ENCODE data around the gene FSIP2.
"Not testable (repeated sequence)": the region's sequence is repeated elsewhere in the genome, so short reads cannot be mapped to it uniquely, and the experiment has no call there.

Gene FSIP2

GRCh38 chr2:185807351-185807750 is 68.7 kb downstream of the FSIP2 start:
- DNase-seq (ENCODE audit: low read depth in 3 of 3) = no peak

GRCh38 chr2:185811580-185811979 is 73.0 kb downstream of the FSIP2 start:
- DNase-seq (ENCODE audit: low read depth in 3 of 3) = no peak

- DNase-seq (ENCODE audit: low read depth in 3 of 3) = no peak
These were observed 75.1 kb downstream of the FSIP2 start for GRCh38 chr2:185813707-185814106.

- DNase-seq (ENCODE audit: low read depth in 3 of 3) = no peak
These were observed 79.4 kb downstream of the FSIP2 start for GRCh38 chr2:185817991-185818390.

GRCh38 chr2:185821467-185821866 is 82.9 kb downstream of the FSIP2 start:
- no peak for DNase-seq (ENCODE audit: low read depth in 3 of 3)

GRCh38 chr2:185823773-185824172 is 85.2 kb downstream of the FSIP2 start:
- DNase-seq (ENCODE audit: low read depth in 3 of 3) = no peak

GRCh38 chr2:185825557-185825956 is 87.0 kb downstream of the FSIP2 start:
- DNase-seq (ENCODE audit: low read depth in 3 of 3) = no peak

- DNase-seq (ENCODE audit: low read depth in 3 of 3) = no peak
These were observed 89.7 kb downstream of the FSIP2 start for GRCh38 chr2:185828326-185828725.

- no peak for DNase-seq (ENCODE audit: low read depth in 3 of 3)
These were observed 95.3 kb downstream of the FSIP2 start for GRCh38 chr2:185833864-185834263.

GRCh38 chr2:185835974-185836373 is 97.4 kb downstream of the FSIP2 start:
- DNase-seq (ENCODE audit: low read depth in 3 of 3) = no peak

GRCh38 chr2:185854885-185855284 is 116.3 kb downstream of the FSIP2 start:
- DNase-seq (ENCODE audit: low read depth in 3 of 3) = no peak

GRCh38 chr2:185857691-185858090 is 119.1 kb downstream of the FSIP2 start:
- DNase-seq (ENCODE audit: low read depth in 3 of 3) = no peak

- DNase-seq (ENCODE audit: low read depth in 3 of 3) = no peak
These were observed 120.9 kb downstream of the FSIP2 start for GRCh38 chr2:185859506-185859905.

GRCh38 chr2:185860321-185860720 is 121.7 kb downstream of the FSIP2 start:
- no peak for DNase-seq (ENCODE audit: low read depth in 3 of 3)

- no peak for DNase-seq (ENCODE audit: low read depth in 3 of 3)
These were observed 124.2 kb downstream of the FSIP2 start for GRCh38 chr2:185862657-185863398.

- DNase-seq (ENCODE audit: low read depth in 3 of 3) = not testable (repeated sequence)
These were observed 126.1 kb downstream of the FSIP2 start for GRCh38 chr2:185864468-185865260.

- no peak for DNase-seq (ENCODE audit: low read depth in 3 of 3)
These were observed 136.7 kb downstream of the FSIP2 start for GRCh38 chr2:185875136-185875931.

- DNase-seq (ENCODE audit: low read depth in 3 of 3) = no peak
These were observed 137.6 kb downstream of the FSIP2 start for GRCh38 chr2:185876234-185876633.

- DNase-seq (ENCODE audit: low read depth in 3 of 3) = no peak
These were observed 141.8 kb downstream of the FSIP2 start for GRCh38 chr2:185880396-185880795.
